WTC11 (cell line): ENCODE measurements around the gene SLC25A22. TPM values are rescaled to one million over a fixed set of nuclear protein-coding genes. Genes with fewer than 3 reads are reported as not detected.

Experiments used
- ATAC-seq: fragments of 200-7000 bp; cut with Tn5 transposase; 2 replicates; pipeline ENCODE4 v1.10.0; 2021; ENCODE audit warnings: mild to moderate bottlenecking, moderate library complexity
- Bru-seq: library from RNA; stranded (reverse); fragments of 400-500 nt; gene quantifications from one replicate; lab custom pipeline; 2021; lab: Mats Ljungman, UMichigan
- CTCF ChIA-PET: fragments of 300-600 bp; sonication (Branson Sonifier 250); formaldehyde crosslinking; loops from one replicate; lab custom pipeline; 2021; ENCODE audit warnings: antibody characterized with exemption; lab: Charles Lee
- POLR2A ChIA-PET: fragments of 350-600 bp; sonication (Branson Sonifier 250); formaldehyde crosslinking; loops from one replicate; lab custom pipeline; 2021; ENCODE audit warnings: antibody characterized with exemption; lab: Charles Lee
- DNase-seq: peaks from one replicate; pipeline ENCODE4 v3.0.0; 2021; ENCODE audit warnings: low spot score
- H3K27ac Mint-ChIP-seq: 2 replicates; pipeline ENCODE4 v1.8.0; 2021; ENCODE audit warnings: mixed read lengths
- H3K27me3 Mint-ChIP-seq: 2 replicates; pipeline ENCODE4 v1.8.0; 2021; ENCODE audit warnings: low read depth, mild to moderate bottlenecking, moderate library complexity, mixed read lengths
- H3K36me3 Mint-ChIP-seq: 2 replicates; pipeline ENCODE4 v1.8.0; 2021; ENCODE audit warnings: mixed read lengths
- H3K4me1 Mint-ChIP-seq: 2 replicates; pipeline ENCODE4 v1.8.0; 2022; ENCODE audit warnings: mixed read lengths
- H3K4me3 Mint-ChIP-seq: 2 replicates; pipeline ENCODE4 v1.8.0; 2021; ENCODE audit warnings: mild to moderate bottlenecking, moderate library complexity, mixed read lengths
- H3K9me3 Mint-ChIP-seq: 2 replicates; pipeline ENCODE4 v1.8.0; 2021; ENCODE audit warnings: mixed read lengths
- AFF4 ChIP-seq: sonication (generic); formaldehyde crosslinking; IDR thresholded peaks from 2 replicates; pipeline ENCODE4 v1.8.1; 2023; ENCODE audit warnings: mild to moderate bottlenecking, missing genetic modification reagents, borderline replicate concordance
- AR ChIP-seq: fragments of 250-450 bp; sonication (Bioruptor Pico); IDR thresholded peaks from 2 replicates; pipeline ENCODE4 v1.9.0; 2021; ENCODE audit warnings: mild to moderate bottlenecking
- CDX4 ChIP-seq: fragments of 250-450 bp; sonication (Bioruptor Pico); IDR thresholded peaks from 2 replicates; pipeline ENCODE4 v1.9.0; 2021; ENCODE audit warnings: moderate library complexity, mild to moderate bottlenecking, inconsistent platforms, borderline replicate concordance
- CREM ChIP-seq: sonication (generic); formaldehyde crosslinking; IDR thresholded peaks from 2 replicates; pipeline ENCODE4 v1.8.1; 2022; ENCODE audit warnings: mild to moderate bottlenecking, missing genetic modification reagents, moderate library complexity
- ELF4 ChIP-seq: sonication (generic); formaldehyde crosslinking; IDR thresholded peaks from 2 replicates; pipeline ENCODE4 v1.8.1; 2022; ENCODE audit warnings: low read depth, mild to moderate bottlenecking, moderate library complexity, missing genetic modification reagents
- ETV6 ChIP-seq: sonication (generic); formaldehyde crosslinking; IDR thresholded peaks from 2 replicates; pipeline ENCODE4 v1.8.1; 2022; ENCODE audit warnings: mild to moderate bottlenecking, missing genetic modification reagents
- FOXP1 ChIP-seq: sonication (generic); formaldehyde crosslinking; IDR thresholded peaks from 2 replicates; pipeline ENCODE4 v1.8.0; 2022; ENCODE audit warnings: missing genetic modification reagents, mild to moderate bottlenecking, moderate library complexity, borderline replicate concordance
- KAT7 ChIP-seq: sonication (generic); formaldehyde crosslinking; IDR thresholded peaks from 2 replicates; pipeline ENCODE4 v1.8.1; 2023; ENCODE audit warnings: missing genetic modification reagents, mild to moderate bottlenecking, borderline replicate concordance
- NR3C1 ChIP-seq: sonication (generic); formaldehyde crosslinking; conservative IDR thresholded peaks from 2 replicates; pipeline ENCODE4 v1.8.1; 2023; ENCODE audit warnings: low read depth, mild to moderate bottlenecking, missing genetic modification reagents
- TCF7 ChIP-seq: sonication (generic); formaldehyde crosslinking; IDR thresholded peaks from 2 replicates; pipeline ENCODE4 v1.8.0; 2022; ENCODE audit warnings: mild to moderate bottlenecking, low read depth, missing genetic modification reagents, moderate library complexity
- TEAD1 ChIP-seq: sonication (generic); formaldehyde crosslinking; IDR thresholded peaks from 2 replicates; pipeline ENCODE4 v1.8.0; 2022; ENCODE audit warnings: mild to moderate bottlenecking, missing genetic modification reagents
- USF2 ChIP-seq: sonication (generic); formaldehyde crosslinking; IDR thresholded peaks from 2 replicates; pipeline ENCODE4 v1.8.1; 2023; ENCODE audit warnings: mild to moderate bottlenecking, missing genetic modification reagents, moderate library complexity
- ZBTB21 ChIP-seq: sonication (generic); formaldehyde crosslinking; IDR thresholded peaks from 2 replicates; pipeline ENCODE4 v1.8.1; 2023; ENCODE audit warnings: mild to moderate bottlenecking, missing genetic modification reagents, borderline replicate concordance
- ZBTB43 ChIP-seq: sonication (generic); formaldehyde crosslinking; IDR thresholded peaks from 2 replicates; pipeline ENCODE4 v1.8.1; 2023; ENCODE audit warnings: mild to moderate bottlenecking, missing genetic modification reagents
- ZMAT4 ChIP-seq: fragments of 250-450 bp; sonication (Bioruptor Pico); IDR thresholded peaks from 2 replicates; pipeline ENCODE4 v1.9.0; 2021; ENCODE audit warnings: mild to moderate bottlenecking
- ZNF263 ChIP-seq: sonication (generic); formaldehyde crosslinking; IDR thresholded peaks from 2 replicates; pipeline ENCODE4 v1.8.1; 2022; ENCODE audit warnings: low read depth, mild to moderate bottlenecking, moderate library complexity, missing genetic modification reagents
- ZNF281 ChIP-seq: sonication (generic); formaldehyde crosslinking; IDR thresholded peaks from 2 replicates; pipeline ENCODE4 v1.8.0; 2023; ENCODE audit warnings: mild to moderate bottlenecking, missing genetic modification reagents
- ZNF423 ChIP-seq: fragments of 250-450 bp; sonication (Bioruptor Pico); IDR thresholded peaks from 2 replicates; pipeline ENCODE4 v2.1.2; 2022; ENCODE audit warnings: mild to moderate bottlenecking, moderate library complexity
- ZNF512 ChIP-seq: sonication (generic); formaldehyde crosslinking; IDR thresholded peaks from 2 replicates; pipeline ENCODE4 v1.8.1; 2022; ENCODE audit warnings: missing genetic modification reagents, borderline replicate concordance
- long read RNA-seq, 3 experiments: library from RNA in 1 of 3; library from capped mRNA in 1 of 3; library from polyadenylated mRNA in 1 of 3; unstranded in 2 of 3; stranded (forward) in 1 of 3; transcript quantifications; one replicate each; pipeline ENCODE4 v2.0.0, GENCODE V29; 2021
- total RNA-seq: library from RNA; stranded (reverse); gene quantifications from 3 replicates; pipeline ENCODE4 v1.2.3, GENCODE V29; 2021

SLC25A22 gene
- total RNA-seq = 35.0 to 44.8 TPM (median 36.7 TPM) in 3 replicates
- percentile 41 among the genes with signal in this experiment for Bru-seq, nascent RNA
- long read RNA-seq, experiment 1, transcript SLC25A22-228 (10 exons, 2,692 nt) = major isoform, 211 of 308 reads
- long read RNA-seq, experiment 1, transcript SLC25A22-201 (10 exons, 2,796 nt) = minor isoform, 5 of 308 reads
- long read RNA-seq, experiment 1, partial matches to known transcripts = 21 of 308 reads
- long read RNA-seq, experiment 1, other reads (novel, unspliced or antisense) = 71 of 308 reads
- long read RNA-seq, experiment 2, transcript SLC25A22-228 (10 exons, 2,692 nt) = major isoform, 12 of 34 reads
- long read RNA-seq, experiment 2, partial matches to known transcripts = 8 of 34 reads
- long read RNA-seq, experiment 2, other reads (novel, unspliced or antisense) = 14 of 34 reads
- long read RNA-seq, experiment 3, transcript SLC25A22-228 (10 exons, 2,692 nt) = major isoform, 9 of 12 reads
- long read RNA-seq, experiment 3, partial matches to known transcripts = 0 of 12 reads
- long read RNA-seq, experiment 3, other reads (novel, unspliced or antisense) = 2 of 12 reads

GRCh38 chr11:798093-798713 lies at the start of gene SLC25A22:
Gene SLC25A22 (minus strand): TSS chr11:798281. CDS start chr11:795006, 3,275 bp downstream.
- DNase-seq = peak; percentile 85
- H3K27ac Mint-ChIP-seq = no peak within 1 kb of the TSS
- ChIA-PET POLR2A (interaction anchor here (0.7 to 1.3 kb wide), 2 partner anchors 21 to 201 kb away, joined by 3 read pairs; partner anchors contain the start of gene GATD1), CTCF (interaction anchor here (2.1 kb wide), 1 partner anchor 14 kb away, joined by 13 read pairs; no protein-coding TSS in a partner anchor)
- peak; percentile 70 for ATAC-seq
- H3K36me3 Mint-ChIP-seq = no peaks in the 10 kb centered on the region
- peaks cover 13% of the 10 kb centered on the region for H3K4me1 Mint-ChIP-seq
- H3K9me3 Mint-ChIP-seq = no peaks in the 10 kb centered on the region
- no peaks in the 10 kb centered on the region for H3K27me3 Mint-ChIP-seq
- H3K4me3 Mint-ChIP-seq = peak within 1 kb of the TSS; percentile 76
- no peak for TF ChIP-seq AR (CRISPR knock-in tag)
- TF ChIP-seq FOXP1 (CRISPR knock-in tag) = peak; percentile 71; the same call in 1 of the 2 replicates
- no peak for TF ChIP-seq ZNF263 (CRISPR knock-in tag)
- no peak for TF ChIP-seq CREM
- TF ChIP-seq ZNF423 (CRISPR knock-in tag) = no peak
- no peak for TF ChIP-seq ELF4 (CRISPR knock-in tag)
- TF ChIP-seq CDX4 (CRISPR knock-in tag) = no peak
- TF ChIP-seq NR3C1 (CRISPR knock-in tag) = no peak
- peak; percentile 68; the same call in 1 of the 2 replicates for TF ChIP-seq TCF7 (CRISPR knock-in tag)
- no peak for TF ChIP-seq ZNF281
- no peak for TF ChIP-seq KAT7 (CRISPR knock-in tag)
- TF ChIP-seq ZMAT4 (CRISPR knock-in tag) = no peak
- no peak for TF ChIP-seq ZBTB21 (CRISPR knock-in tag)
- no peak for TF ChIP-seq ZNF512 (CRISPR knock-in tag)
- peak; percentile 8; the same call in 1 of the 2 replicates for TF ChIP-seq ETV6 (CRISPR knock-in tag)
- no peak; the same call in 1 of the 2 replicates for TF ChIP-seq USF2 (CRISPR knock-in tag)
- no peak for TF ChIP-seq AFF4 (CRISPR knock-in tag)
- TF ChIP-seq TEAD1 (CRISPR knock-in tag) = no peak
- no peak for TF ChIP-seq ZBTB43 (CRISPR knock-in tag)
